SK-N-SH (cell line): ENCODE measurements around the gene TMEM259. TPM values are rescaled to one million over a fixed set of nuclear protein-coding genes. Genes with fewer than 3 reads are reported as not detected.

Experiments
- CTCF ChIA-PET: fragments of 300-600, 350-600 bp; formaldehyde crosslinking; extraction: SDS; loops from one replicate; lab custom pipeline; 2021; lab: Yijun Ruan, JAX
- POLR2A ChIA-PET: fragments of 350-600 bp; sonication (Branson Sonifier 250); formaldehyde crosslinking; extraction: SDS; loops from one replicate; lab custom pipeline; 2020; ENCODE audit warnings: antibody characterized with exemption, inconsistent platforms; lab: Yijun Ruan, JAX
- DNase-seq: peaks from one replicate; pipeline ENCODE4 v3.0.0; 2012
- H2AFZ ChIP-seq: fragments of 200-600 bp; sonication (generic); 2 replicates; pipeline ENCODE4 v1.8.1; 2016; ENCODE audit warnings: antibody characterized with exemption, mild to moderate bottlenecking, low read depth
- H3F3A ChIP-seq: fragments of 200-600 bp; sonication (generic); replicated peaks from 2 replicates; pipeline ENCODE3; 2016; ENCODE audit warnings: antibody characterized with exemption, mild to moderate bottlenecking; ENCODE audit not compliant: insufficient read depth
- H3K27ac ChIP-seq, 2 experiments: fragments of 200-500 bp in 1 of 2; fragments of 200-600 bp in 1 of 2; sonication (Bioruptor generic) in 1 of 2; sonication (generic), shearing (Covaris generic) in 1 of 2; 2 replicates each; pipeline versions ENCODE4 v1.5.1 to v1.6.1; 2014 to 2016; ENCODE audit warnings: low read depth in 2 of 2, inconsistent platforms in 1 of 2, low read length in 1 of 2, mild to moderate bottlenecking in 1 of 2, mixed read lengths in 1 of 2
- H3K27me3 ChIP-seq: fragments of 200-600 bp; sonication (generic), shearing (Covaris generic); 2 replicates; pipeline ENCODE4 v1.6.1; 2016; ENCODE audit warnings: mixed run types; ENCODE audit not compliant: insufficient read depth
- H3K36me3 ChIP-seq, 2 experiments: fragments of 200-500 bp in 1 of 2; fragments of 200-600 bp in 1 of 2; sonication (Bioruptor generic) in 1 of 2; sonication (generic) in 1 of 2; replicated peaks in 1 of 2; 2 replicates each; pipeline versions ENCODE3 to v1.5.1; 2014 to 2016; ENCODE audit warnings: low read length in 1 of 2, mild to moderate bottlenecking in 1 of 2; ENCODE audit not compliant: insufficient read depth in 2 of 2, control insufficient read depth in 1 of 2
- H3K4me1 ChIP-seq, 2 experiments: fragments of 200-500 bp in 1 of 2; fragments of 200-600 bp in 1 of 2; sonication (Bioruptor generic) in 1 of 2; sonication (generic), shearing (Covaris generic) in 1 of 2; 2 replicates each; pipeline versions ENCODE4 v1.5.1 to v1.6.1; 2014 to 2016; ENCODE audit warnings: low read depth in 1 of 2, low read length in 1 of 2, mixed run types in 1 of 2; ENCODE audit not compliant: insufficient read depth in 2 of 2, control insufficient read depth in 1 of 2
- H3K4me2 ChIP-seq: fragments of 200-600 bp; sonication (generic), shearing (Covaris generic); 2 replicates; pipeline ENCODE4 v1.6.1; 2017; ENCODE audit warnings: mixed run types
- H3K4me3 ChIP-seq, 2 experiments: fragments of 200-500 bp in 1 of 2; fragments of 200-600 bp in 1 of 2; sonication (Bioruptor generic) in 1 of 2; sonication (generic), shearing (Covaris generic) in 1 of 2; 2 replicates each; pipeline versions ENCODE4 v1.5.1 to v1.8.1; 2014 to 2016; ENCODE audit warnings: low read depth in 2 of 2, inconsistent platforms in 1 of 2, low read length in 1 of 2, mild to moderate bottlenecking in 1 of 2, mixed read lengths in 1 of 2, moderate library complexity in 1 of 2
- H3K79me2 ChIP-seq: fragments of 200-600 bp; sonication (generic); 2 replicates; pipeline ENCODE4 v1.8.1; 2017; ENCODE audit warnings: mild to moderate bottlenecking; ENCODE audit not compliant: insufficient read depth
- H3K9ac ChIP-seq: fragments of 200-600 bp; sonication (generic); 2 replicates; pipeline ENCODE4 v1.6.1; 2017; ENCODE audit warnings: mixed run types
- H3K9me2 ChIP-seq: fragments of 200-600 bp; sonication (generic); 2 replicates; pipeline ENCODE4 v1.6.1; 2017; ENCODE audit warnings: mixed run types
- H3K9me3 ChIP-seq: fragments of 200-600 bp; sonication (generic); 2 replicates; pipeline ENCODE4 v1.6.1; 2017; ENCODE audit warnings: mixed run types, mild to moderate bottlenecking, moderate library complexity
- H4K20me1 ChIP-seq: fragments of 200-600 bp; sonication (generic); 2 replicates; pipeline ENCODE4 v1.6.1; 2017; ENCODE audit warnings: mild to moderate bottlenecking, mixed run types; ENCODE audit not compliant: insufficient read depth
- CHD2 ChIP-seq: fragments of 150-350 bp; IDR thresholded peaks from 2 replicates; pipeline ENCODE4 v1.6.1; 2018; ENCODE audit warnings: low read length; ENCODE audit not compliant: partially characterized antibody
- ELF1 ChIP-seq: IDR thresholded peaks from 2 replicates; pipeline ENCODE4 v1.4.0; 2012
- EZH2phosphoT487 ChIP-seq: fragments of 200-600 bp; sonication (generic); IDR thresholded peaks from 2 replicates; pipeline ENCODE4 v1.6.1; 2017; ENCODE audit warnings: low read depth, mixed run types, mild to moderate bottlenecking, antibody characterized with exemption, moderate library complexity, borderline replicate concordance
- FOXM1 ChIP-seq: IDR thresholded peaks from 2 replicates; pipeline ENCODE4 v1.4.0; 2012; ENCODE audit warnings: low read depth, mild to moderate bottlenecking
- GABPA ChIP-seq: IDR thresholded peaks from 2 replicates; pipeline ENCODE4 v1.4.0; 2012; ENCODE audit warnings: low read depth, mild to moderate bottlenecking
- NRF1 ChIP-seq: IDR thresholded peaks from 2 replicates; pipeline ENCODE4 v1.6.1; 2012; ENCODE audit warnings: low read depth, mild to moderate bottlenecking, low read length
- POLR2AphosphoS5 ChIP-seq: IDR thresholded peaks from 2 replicates; pipeline ENCODE4 v1.6.1; 2012; ENCODE audit warnings: low read depth, low read length
- RFX5 ChIP-seq: IDR thresholded peaks from 2 replicates; pipeline ENCODE4 v1.6.1; 2012; ENCODE audit warnings: mild to moderate bottlenecking, improper control_type of control experiment, low read length
- ZBTB33 ChIP-seq: IDR thresholded peaks from 2 replicates; pipeline ENCODE4 v1.4.0; 2012; ENCODE audit warnings: low read depth, borderline replicate concordance
- WGBS: methylation state at CpG from one replicate; pipeline ENCODE4 v1.1.6; 2017; ENCODE audit warnings: low lambda C conversion rate; 5-methylcytosine and 5-hydroxymethylcytosine counted together
- polyA plus RNA-seq, 3 experiments: library from polyadenylated mRNA; depleted of rRNA; stranded (reverse); fragments of >200 nt; gene quantifications; 2 replicates each; pipeline ENCODE4 v1.2.3, GENCODE V29; 2012
- TF ChIP-seq, protein P1 (sequence below): IDR thresholded peaks from 2 replicates; pipeline ENCODE4 v1.6.1; 2012; ENCODE audit warnings: mild to moderate bottlenecking, low read depth, low read length, moderate library complexity
- TF ChIP-seq, protein P2 (sequence below): fragments of 150-350 bp; IDR thresholded peaks from 2 replicates; pipeline ENCODE4 v1.6.1; 2017; ENCODE audit warnings: antibody characterized with exemption, low read length, low read depth, borderline replicate concordance
- TF ChIP-seq, protein P3 (sequence below): fragments of 200-600 bp; sonication (generic); IDR thresholded peaks from 2 replicates; pipeline ENCODE4 v1.6.1; 2017; ENCODE audit warnings: antibody characterized with exemption, mild to moderate bottlenecking, moderate library complexity
- TF ChIP-seq, protein P4 (sequence below): IDR thresholded peaks from 2 replicates; pipeline ENCODE4; 2012

TMEM259 gene
- polyA plus RNA-seq, 1 of the 3 experiments (the other 2 are of a cell fraction) = 138 TPM

DNA sequence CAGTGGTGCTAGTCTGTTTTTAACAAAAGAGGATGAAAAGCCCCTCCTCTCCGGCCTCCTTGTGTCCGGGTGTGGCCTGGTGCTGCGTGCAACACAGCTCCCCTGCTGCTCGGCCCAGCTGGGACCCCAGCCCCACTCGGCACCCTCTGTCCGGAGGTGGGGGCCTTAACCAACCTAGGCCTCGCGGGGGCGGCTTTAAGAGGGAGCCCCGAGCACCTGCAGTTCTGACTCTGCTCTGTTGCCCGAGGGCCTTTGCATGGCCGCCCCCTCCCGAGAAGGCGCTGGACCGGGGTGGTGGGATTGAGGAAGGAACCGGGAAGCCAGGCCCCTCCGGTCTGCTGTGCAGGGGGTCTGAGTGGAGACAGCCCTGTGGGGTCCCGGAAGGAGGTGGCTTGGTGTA, 26.4 kb downstream of the TMEM259 start:
- H3F3A ChIP-seq = peaks cover 7% of the 10 kb centered on the region
- peaks cover 0 to 34% of the 10 kb centered on the region in 2 experiments for H3K36me3 ChIP-seq
- no peak overlapping the region for H3K4me3 ChIP-seq
- no peak for DNase-seq
- CTCF ChIA-PET = interaction anchor here (0.6 to 3.2 kb wide), 4 partner anchors 9 to 75 kb away, joined by 3 to 18 read pairs (median 10); partner anchors contain the start of gene WDR18
- WGBS = 95% methylated on average over 10 of the region's 18 CpGs
- TF ChIP-seq, protein P1, sequence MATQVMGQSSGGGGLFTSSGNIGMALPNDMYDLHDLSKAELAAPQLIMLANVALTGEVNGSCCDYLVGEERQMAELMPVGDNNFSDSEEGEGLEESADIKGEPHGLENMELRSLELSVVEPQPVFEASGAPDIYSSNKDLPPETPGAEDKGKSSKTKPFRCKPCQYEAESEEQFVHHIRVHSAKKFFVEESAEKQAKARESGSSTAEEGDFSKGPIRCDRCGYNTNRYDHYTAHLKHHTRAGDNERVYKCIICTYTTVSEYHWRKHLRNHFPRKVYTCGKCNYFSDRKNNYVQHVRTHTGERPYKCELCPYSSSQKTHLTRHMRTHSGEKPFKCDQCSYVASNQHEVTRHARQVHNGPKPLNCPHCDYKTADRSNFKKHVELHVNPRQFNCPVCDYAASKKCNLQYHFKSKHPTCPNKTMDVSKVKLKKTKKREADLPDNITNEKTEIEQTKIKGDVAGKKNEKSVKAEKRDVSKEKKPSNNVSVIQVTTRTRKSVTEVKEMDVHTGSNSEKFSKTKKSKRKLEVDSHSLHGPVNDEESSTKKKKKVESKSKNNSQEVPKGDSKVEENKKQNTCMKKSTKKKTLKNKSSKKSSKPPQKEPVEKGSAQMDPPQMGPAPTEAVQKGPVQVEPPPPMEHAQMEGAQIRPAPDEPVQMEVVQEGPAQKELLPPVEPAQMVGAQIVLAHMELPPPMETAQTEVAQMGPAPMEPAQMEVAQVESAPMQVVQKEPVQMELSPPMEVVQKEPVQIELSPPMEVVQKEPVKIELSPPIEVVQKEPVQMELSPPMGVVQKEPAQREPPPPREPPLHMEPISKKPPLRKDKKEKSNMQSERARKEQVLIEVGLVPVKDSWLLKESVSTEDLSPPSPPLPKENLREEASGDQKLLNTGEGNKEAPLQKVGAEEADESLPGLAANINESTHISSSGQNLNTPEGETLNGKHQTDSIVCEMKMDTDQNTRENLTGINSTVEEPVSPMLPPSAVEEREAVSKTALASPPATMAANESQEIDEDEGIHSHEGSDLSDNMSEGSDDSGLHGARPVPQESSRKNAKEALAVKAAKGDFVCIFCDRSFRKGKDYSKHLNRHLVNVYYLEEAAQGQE = no peak
- TF ChIP-seq GABPA = no peak
- TF ChIP-seq, protein P2, sequence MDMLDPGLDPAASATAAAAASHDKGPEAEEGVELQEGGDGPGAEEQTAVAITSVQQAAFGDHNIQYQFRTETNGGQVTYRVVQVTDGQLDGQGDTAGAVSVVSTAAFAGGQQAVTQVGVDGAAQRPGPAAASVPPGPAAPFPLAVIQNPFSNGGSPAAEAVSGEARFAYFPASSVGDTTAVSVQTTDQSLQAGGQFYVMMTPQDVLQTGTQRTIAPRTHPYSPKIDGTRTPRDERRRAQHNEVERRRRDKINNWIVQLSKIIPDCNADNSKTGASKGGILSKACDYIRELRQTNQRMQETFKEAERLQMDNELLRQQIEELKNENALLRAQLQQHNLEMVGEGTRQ = no peak
- TF ChIP-seq, protein P3, sequence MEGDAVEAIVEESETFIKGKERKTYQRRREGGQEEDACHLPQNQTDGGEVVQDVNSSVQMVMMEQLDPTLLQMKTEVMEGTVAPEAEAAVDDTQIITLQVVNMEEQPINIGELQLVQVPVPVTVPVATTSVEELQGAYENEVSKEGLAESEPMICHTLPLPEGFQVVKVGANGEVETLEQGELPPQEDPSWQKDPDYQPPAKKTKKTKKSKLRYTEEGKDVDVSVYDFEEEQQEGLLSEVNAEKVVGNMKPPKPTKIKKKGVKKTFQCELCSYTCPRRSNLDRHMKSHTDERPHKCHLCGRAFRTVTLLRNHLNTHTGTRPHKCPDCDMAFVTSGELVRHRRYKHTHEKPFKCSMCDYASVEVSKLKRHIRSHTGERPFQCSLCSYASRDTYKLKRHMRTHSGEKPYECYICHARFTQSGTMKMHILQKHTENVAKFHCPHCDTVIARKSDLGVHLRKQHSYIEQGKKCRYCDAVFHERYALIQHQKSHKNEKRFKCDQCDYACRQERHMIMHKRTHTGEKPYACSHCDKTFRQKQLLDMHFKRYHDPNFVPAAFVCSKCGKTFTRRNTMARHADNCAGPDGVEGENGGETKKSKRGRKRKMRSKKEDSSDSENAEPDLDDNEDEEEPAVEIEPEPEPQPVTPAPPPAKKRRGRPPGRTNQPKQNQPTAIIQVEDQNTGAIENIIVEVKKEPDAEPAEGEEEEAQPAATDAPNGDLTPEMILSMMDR = no peak
- TF ChIP-seq, protein P4, sequence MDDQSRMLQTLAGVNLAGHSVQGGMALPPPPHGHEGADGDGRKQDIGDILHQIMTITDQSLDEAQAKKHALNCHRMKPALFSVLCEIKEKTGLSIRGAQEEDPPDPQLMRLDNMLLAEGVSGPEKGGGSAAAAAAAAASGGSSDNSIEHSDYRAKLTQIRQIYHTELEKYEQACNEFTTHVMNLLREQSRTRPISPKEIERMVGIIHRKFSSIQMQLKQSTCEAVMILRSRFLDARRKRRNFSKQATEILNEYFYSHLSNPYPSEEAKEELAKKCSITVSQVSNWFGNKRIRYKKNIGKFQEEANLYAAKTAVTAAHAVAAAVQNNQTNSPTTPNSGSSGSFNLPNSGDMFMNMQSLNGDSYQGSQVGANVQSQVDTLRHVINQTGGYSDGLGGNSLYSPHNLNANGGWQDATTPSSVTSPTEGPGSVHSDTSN = no peak
- TF ChIP-seq ELF1 = no peak
- no peak for TF ChIP-seq RFX5
- no peak for TF ChIP-seq CHD2
- TF ChIP-seq FOXM1 = no peak
- no peak for TF ChIP-seq ZBTB33
- no peak for TF ChIP-seq EZH2phosphoT487
- no peak for TF ChIP-seq POLR2AphosphoS5
- TF ChIP-seq NRF1 = no peak
- H3K9me2 ChIP-seq = no peaks in the 10 kb centered on the region
- no peak overlapping the region for H3K4me2 ChIP-seq
- no peak overlapping the region for H2AFZ ChIP-seq
- POLR2A ChIA-PET = interaction anchor here (3.9 kb wide), 1 partner anchor 10 kb away, joined by 23 read pairs; the partner anchor contains the start of gene WDR18
- peaks cover 0 to 9% of the 10 kb centered on the region in 2 experiments; a peak in 1 of 4 replicates for H3K4me1 ChIP-seq
- H3K79me2 ChIP-seq = no peaks in the 10 kb centered on the region
- H3K27ac ChIP-seq = no peak overlapping the region
- H3K9ac ChIP-seq = no peak overlapping the region
- H4K20me1 ChIP-seq = 0 out of 2 replicates have a peak, but pooled peaks cover 6% of the 10 kb centered on the region
- H3K27me3 ChIP-seq = peaks cover 34% of the 10 kb centered on the region; the same call in 1 of the 2 replicates
- H3K9me3 ChIP-seq = no peaks in the 10 kb centered on the region
